SH-SY5Y (cell line): ENCODE data around the gene MSI2.

Source experiments
- GATA2 ChIP-seq: IDR thresholded peaks from 2 replicates; pipeline ENCODE4 v1.6.1; 2011; ENCODE audit warnings: mild to moderate bottlenecking, low read depth, low read length
- GATA3 ChIP-seq: IDR thresholded peaks from 2 replicates; pipeline ENCODE4 v1.6.1; 2011; ENCODE audit warnings: low read depth, mild to moderate bottlenecking, low read length, moderate library complexity

GRCh38 chr17:57323391-57323790, 67.1 kb downstream of the MSI2 start:
- TF ChIP-seq GATA3: no peak
- TF ChIP-seq GATA2: no peak
